Suppressor macrophage (primary cell): ENCODE results near the gene TAT.
"Not testable (repeated sequence)": the region's sequence is repeated elsewhere in the genome, so short reads cannot be mapped to it uniquely, and the experiment has no call there.

ENCODE experiments used
- DNase-seq, 4 experiments: peaks; one replicate each; pipeline ENCODE4 v3.0.0-alpha.2; 2020 to 2022

TAT gene

DNA sequence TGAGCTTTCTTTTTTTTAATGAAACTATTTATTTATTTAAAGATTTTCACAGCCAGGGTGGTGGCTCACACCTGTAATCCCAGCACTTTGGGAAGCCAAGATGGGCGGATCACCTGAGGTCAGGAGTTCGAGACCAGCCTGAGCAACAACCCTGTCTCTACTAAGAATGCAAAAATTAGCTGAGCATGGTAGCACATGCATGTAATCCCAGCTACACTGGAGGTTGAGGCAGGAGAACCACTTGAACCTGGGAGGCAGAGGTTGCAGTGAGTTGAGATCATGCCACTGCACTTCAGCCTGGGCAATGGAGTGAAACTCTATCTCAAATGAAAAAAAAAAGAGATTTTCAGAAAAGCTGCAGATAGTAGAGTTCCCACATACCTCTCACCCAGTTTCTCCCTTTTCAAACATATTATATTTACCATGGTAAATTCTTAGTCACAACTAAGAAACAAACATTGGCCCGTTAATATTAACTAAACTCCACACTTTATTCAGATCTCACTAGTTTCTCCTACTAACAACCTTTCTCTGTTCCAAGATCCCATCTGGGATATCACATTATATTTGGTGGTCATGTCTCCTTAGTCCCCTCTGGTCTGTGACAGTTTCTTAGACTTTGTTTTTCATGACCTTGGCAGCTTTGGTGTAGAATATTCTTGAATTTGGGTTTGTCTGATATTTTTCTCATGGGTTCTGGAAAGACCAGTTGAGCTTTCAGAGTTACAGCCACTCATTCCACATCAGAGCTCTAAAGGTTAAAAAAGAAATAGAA is 7.8 kb upstream of the TAT start:
- no peak for DNase-seq

DNA sequence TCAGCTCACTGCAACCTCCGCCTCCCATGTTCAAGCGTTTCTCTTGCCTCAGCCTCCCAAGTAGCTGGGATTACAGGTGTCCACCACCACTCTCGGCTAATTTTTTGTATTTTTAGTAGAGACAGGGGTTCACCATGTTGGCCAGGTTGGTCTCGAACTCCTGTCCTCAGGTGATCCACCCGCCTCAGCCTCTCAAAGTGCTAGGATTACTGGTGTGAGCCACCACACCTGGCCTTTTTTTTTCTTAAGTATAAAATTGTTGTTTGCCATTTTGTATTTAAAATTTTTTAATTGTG is 5.6 kb upstream of the TAT start:
- DNase-seq: not testable (repeated sequence)

DNA sequence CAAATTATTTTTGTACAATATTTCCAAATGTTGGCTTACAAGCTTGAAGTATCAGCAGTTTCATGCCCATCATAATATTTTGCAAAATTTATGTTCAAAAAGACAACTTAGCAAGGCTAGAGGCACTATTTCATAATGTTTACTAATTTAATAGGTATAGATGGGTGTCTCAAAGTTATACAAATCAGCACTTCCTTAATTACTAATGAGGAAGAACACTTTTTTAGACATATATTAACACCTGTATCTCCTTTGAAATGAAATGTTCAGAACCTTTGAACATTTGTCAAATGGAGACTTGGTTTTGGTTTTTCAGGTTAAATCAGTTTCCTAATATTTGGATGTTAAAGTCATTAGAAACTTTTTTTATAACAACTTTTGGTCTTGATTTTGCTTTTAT is 2.2 kb downstream of the TAT start:
- no peak for DNase-seq

- no peak for DNase-seq
Observed at GRCh38 chr16:71573387-71574094, 3.4 kb downstream of the TAT start.

DNA sequence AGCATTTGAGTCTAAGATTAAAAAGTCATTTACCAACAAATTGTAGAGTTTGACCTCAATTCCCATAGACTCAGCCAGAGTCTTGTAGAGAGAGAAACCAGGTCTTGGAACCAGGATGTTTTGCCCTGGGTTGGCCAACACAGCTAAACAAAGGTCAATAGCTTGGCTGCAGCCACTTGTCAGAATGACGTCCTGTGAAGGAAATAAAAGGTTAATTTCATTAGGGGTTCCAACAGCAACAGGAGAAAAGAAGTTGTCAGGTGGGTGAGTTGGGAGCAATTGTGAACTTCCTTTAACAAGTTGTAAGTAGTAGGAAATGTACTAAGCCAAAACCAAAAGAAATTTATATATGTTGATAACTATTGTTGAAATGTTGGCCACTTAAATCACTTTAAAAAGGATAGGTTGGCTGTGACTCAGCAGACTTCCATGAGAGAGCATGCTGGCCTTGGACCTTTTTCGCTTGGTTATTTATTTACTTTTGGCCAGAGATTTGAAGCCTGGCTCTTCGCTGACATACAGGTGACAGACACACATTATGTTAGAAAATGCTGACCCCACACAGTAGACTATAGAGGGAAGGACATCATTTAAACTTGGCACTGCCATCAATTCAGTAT is 4.3 kb downstream of the TAT start:
- no peak for DNase-seq

GRCh38 chr16:71570144-71570543 is 6.7 kb downstream of the TAT start:
- DNase-seq: no peak

GRCh38 chr16:71569621-71570020 is 7.3 kb downstream of the TAT start:
- no peak for DNase-seq

DNA sequence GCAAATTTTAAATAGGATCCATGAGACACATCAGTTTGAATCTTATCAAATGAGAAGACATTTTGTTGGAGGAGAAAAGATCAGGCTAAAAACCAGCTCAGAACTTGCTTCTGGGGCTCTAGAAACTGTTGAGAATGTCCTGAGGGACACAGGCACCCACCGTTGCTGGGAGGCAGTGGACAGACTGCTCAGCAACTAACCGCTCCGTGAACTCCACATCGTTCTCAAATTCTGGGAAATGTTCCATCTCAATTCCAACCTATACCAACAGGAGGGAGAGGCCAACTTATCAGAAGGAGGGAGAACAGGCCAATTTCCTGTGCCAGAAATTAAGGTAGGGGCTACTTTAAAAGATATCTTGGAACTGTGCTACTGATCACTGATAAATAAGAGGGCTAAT is 8.3 kb downstream of the TAT start:
- no peak for DNase-seq

DNA sequence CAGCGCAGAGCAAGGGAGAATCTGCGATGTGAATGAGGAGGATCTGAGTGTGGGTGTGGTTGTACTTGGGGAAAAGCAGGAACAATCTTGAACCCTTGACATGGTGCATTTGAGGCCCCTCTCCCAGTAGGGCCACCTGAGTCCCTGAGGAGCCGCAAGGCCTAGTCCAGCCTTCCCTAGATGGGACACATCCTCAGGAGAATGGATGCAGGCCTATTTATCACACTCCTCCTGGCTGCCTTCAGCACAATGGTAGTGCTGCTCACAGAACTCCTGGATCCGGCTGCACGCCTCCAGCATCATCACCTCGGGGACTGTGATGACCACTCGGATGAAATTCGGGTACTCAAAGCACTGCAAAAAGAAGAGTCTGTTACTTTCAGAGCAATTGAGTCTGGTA is 9.0 kb downstream of the TAT start:
- no peak for DNase-seq

DNA sequence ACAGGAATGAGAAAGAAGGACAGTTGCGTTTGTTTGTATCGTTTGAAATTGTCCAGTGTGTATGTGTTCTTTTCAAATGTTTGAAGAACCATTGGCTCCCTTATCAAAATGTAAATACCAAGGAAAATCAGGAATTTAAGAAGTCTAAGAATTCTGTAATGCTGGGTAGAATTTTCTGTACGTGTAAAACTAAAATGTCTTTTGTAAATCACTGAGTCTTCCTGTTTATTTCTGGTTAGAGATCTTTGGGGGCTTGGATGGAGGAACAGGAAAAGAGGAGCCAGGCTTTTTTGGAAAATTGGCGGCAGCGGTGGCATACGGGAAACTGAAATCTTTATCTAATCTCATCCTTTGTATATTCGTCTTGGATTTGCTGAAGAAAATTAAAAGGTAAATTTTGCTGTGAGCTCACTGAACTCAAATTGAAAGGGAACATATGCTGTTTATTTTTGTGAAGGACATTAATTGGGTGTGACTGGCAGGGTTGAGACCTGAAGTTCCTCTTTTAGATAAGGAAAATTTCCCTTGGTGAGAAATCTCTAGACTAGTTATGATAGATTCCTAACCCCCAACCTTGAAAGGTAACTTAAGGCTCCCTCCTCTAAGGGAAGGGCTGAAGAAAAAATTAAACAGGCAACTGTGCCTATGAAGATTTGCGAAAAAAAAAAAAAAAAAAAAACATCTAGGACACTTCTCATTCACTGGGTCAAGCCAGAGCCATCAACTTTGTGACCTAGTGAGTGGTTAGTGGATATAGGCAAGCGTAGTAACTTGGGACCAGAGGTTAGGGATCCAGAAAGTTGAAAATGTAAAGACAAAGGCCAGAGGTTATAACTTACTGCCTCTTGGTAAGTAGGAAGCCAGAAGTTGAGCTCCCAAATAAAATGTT is 10.8 kb downstream of the TAT start:
- peak in 2 of 4 experiments; percentile 5 to 33 for DNase-seq

GRCh38 chr16:71564335-71564967 is 12.4 kb downstream of the TAT start:
- peak; percentile 69 to 82 (median 77) for DNase-seq

- no peak for DNase-seq
Observed at GRCh38 chr16:71562552-71562951, 14.3 kb downstream of the TAT start.

DNA sequence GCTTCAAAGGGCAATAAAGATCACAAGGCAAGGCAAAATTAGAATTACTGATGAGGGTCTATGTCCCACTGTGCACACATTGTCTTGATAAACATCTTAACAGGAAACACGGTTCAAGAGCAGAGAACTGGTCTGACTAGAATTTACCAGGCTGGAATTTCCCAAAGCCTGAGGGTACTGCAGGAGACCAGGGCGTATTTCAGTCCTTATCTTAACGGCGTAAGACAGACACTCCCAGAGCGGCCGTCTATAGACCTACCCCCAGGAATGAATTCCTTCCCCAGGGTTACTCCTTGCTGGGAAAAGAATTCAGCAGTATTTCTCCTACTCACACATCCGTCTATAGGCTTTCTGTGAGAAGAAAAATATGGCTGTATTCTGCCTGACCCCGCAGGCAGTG is 15.0 kb downstream of the TAT start:
- DNase-seq: not testable (repeated sequence)

- DNase-seq: no peak
Observed at GRCh38 chr16:71559855-71560254, 17.0 kb downstream of the TAT start.

DNA sequence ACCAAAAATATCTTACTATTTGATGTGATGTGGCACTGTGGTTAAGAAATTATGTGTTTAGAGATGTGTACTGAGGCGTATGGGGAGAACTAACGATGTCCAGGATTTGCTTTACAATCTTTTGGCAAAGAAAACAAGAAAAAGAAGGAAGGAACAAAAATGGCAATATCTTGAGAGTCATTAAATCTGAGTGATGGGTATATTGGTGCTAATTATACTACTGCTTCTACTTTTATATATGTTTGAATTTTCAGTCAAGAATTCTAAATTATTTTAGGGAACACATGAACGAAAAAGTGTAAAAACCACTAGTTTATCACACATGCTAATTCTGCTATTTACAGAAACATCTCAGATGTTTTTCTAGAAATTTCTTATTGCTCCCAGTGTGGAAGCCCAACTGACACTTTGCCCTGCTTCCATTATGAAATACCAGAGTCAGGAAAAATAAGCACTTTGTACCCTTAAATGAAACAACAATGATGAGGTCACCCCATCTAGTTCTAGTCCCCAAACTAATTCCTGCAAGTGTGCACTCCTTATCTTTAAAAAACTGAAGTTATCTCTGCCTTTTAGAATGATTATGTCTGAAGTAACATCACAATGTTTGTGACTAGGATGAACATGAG is 18.8 kb downstream of the TAT start:
- DNase-seq: no peak

DNA sequence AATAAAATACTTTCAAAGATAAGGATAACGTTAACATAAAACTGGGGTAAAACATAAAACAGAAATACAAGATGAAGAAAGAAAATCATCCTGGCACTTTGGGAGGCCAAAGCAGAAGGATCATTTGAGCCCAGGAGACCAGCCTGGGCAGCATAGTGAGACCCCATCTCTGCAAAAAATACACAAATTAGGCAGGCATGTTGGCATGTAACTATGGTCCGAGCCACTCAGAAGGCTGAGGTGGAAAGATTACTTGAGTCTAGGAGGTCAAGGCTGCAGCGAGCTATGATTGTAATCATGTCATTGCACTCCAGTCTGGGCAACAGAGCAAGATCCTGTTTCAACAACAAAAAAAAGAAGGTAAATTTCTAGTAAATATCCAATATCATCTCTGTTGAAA is 19.6 kb downstream of the TAT start:
- no peak for DNase-seq

DNA sequence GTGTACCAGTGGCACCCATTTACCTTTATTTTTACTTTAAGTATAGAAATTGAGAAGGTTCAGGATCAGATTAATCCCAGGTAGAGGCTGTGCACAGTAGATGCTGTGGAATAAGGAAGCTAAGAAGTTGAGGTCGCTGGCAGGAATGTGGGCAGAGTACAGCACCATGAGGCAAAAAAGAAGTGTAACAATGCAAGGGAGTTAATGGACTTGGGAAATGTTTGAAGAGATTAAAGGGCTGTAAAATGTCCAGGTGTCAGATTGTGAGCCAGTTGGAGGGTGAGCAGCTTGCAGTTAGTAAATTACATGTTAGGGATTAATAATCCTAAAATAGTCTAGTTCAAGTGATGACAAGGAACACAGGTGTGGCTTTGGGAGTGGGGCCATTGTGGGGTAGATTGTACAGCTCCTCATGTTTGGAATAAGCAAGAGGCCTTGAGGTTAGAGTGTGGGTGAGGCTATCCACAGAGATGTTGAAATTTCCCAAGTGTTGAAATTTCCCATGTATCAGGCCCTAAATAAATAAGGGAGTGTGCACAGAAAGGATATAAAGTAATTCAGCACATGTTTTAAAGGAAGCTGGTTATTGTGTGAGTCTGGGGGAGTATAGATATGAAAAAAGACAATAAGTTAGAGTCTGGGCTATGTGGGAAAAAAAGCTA is 21.5 kb downstream of the TAT start:
- peak in 2 of 4 experiments; percentile 21 to 47 for DNase-seq

- DNase-seq: peak in 2 of 4 experiments; percentile 4 to 11
Observed at GRCh38 chr16:71552698-71553503, 24.0 kb downstream of the TAT start.

GRCh38 chr16:71547168-71547567 is 29.7 kb downstream of the TAT start:
- no peak for DNase-seq

GRCh38 chr16:71542377-71542776 is 34.5 kb downstream of the TAT start:
- DNase-seq: peak; percentile 59 to 77 (median 72)
